ENCODE data around the gene MRPL33. TPM values are rescaled to one million over a fixed set of nuclear protein-coding genes. Genes with fewer than 3 reads are reported as not detected.

MRPL33 gene
- total and polyA plus RNA-seq, 4 donors, result 31.2 to 130 (median 41.0) TPM

- H3K9ac ChIP-seq (ENCODE audit: low read depth in 1 of 2, low read length in 2 of 2), result no peak overlapping the region
- H3K4me3 ChIP-seq (ENCODE audit: low read depth in 1 of 3, low read length in 3 of 3), result no peak overlapping the region
- H3K36me3 ChIP-seq (ENCODE audit: control insufficient read depth in 4 of 4, insufficient read depth in 3 of 4, low read depth in 1 of 4, low read length in 3 of 4), result peaks cover 3 to 39% (median 8%) of the 10 kb centered on the region in 4 donors
- no peak for DNase-seq (ENCODE audit: low spot score)
- H3K4me1 ChIP-seq (ENCODE audit: control insufficient read depth in 4 of 4, insufficient read depth in 4 of 4, low read length in 3 of 4), result no peaks in the 10 kb centered on the region
- TF ChIP-seq YY1 (IDR thresholded peaks at IDR 0.05) (no peak), RXRA (IDR thresholded peaks at IDR 0.05) (no peak), FOXA1 (IDR thresholded peaks at IDR 0.05) (no peak), JUND (IDR thresholded peaks at IDR 0.05) (no peak), MAX (IDR thresholded peaks at IDR 0.05) (no peak), TAF1 (conservative IDR thresholded peaks at IDR 0.05) (no peak), EGR1 (IDR thresholded peaks at IDR 0.05; ENCODE audit: low read depth in 2 of 2) (no peak), NR2F2 (IDR thresholded peaks at IDR 0.05) (no peak), GABPA (IDR thresholded peaks at IDR 0.05 in 1 of 2, conservative IDR thresholded peaks at IDR 0.05 in 1 of 2) (no peak), CTCF (IDR thresholded peaks at IDR 0.05; ENCODE audit: low read depth, low read length, missing input control) (no peak), FOXA2 (IDR thresholded peaks at IDR 0.05) (no peak), HNF4A (conservative IDR thresholded peaks at IDR 0.05) (no peak), RAD21 (IDR thresholded peaks at IDR 0.05) (no peak)
- TF ChIP-seq, protein P1, sequence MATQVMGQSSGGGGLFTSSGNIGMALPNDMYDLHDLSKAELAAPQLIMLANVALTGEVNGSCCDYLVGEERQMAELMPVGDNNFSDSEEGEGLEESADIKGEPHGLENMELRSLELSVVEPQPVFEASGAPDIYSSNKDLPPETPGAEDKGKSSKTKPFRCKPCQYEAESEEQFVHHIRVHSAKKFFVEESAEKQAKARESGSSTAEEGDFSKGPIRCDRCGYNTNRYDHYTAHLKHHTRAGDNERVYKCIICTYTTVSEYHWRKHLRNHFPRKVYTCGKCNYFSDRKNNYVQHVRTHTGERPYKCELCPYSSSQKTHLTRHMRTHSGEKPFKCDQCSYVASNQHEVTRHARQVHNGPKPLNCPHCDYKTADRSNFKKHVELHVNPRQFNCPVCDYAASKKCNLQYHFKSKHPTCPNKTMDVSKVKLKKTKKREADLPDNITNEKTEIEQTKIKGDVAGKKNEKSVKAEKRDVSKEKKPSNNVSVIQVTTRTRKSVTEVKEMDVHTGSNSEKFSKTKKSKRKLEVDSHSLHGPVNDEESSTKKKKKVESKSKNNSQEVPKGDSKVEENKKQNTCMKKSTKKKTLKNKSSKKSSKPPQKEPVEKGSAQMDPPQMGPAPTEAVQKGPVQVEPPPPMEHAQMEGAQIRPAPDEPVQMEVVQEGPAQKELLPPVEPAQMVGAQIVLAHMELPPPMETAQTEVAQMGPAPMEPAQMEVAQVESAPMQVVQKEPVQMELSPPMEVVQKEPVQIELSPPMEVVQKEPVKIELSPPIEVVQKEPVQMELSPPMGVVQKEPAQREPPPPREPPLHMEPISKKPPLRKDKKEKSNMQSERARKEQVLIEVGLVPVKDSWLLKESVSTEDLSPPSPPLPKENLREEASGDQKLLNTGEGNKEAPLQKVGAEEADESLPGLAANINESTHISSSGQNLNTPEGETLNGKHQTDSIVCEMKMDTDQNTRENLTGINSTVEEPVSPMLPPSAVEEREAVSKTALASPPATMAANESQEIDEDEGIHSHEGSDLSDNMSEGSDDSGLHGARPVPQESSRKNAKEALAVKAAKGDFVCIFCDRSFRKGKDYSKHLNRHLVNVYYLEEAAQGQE (IDR thresholded peaks at IDR 0.05), result no peak
- TF ChIP-seq, protein P2, sequence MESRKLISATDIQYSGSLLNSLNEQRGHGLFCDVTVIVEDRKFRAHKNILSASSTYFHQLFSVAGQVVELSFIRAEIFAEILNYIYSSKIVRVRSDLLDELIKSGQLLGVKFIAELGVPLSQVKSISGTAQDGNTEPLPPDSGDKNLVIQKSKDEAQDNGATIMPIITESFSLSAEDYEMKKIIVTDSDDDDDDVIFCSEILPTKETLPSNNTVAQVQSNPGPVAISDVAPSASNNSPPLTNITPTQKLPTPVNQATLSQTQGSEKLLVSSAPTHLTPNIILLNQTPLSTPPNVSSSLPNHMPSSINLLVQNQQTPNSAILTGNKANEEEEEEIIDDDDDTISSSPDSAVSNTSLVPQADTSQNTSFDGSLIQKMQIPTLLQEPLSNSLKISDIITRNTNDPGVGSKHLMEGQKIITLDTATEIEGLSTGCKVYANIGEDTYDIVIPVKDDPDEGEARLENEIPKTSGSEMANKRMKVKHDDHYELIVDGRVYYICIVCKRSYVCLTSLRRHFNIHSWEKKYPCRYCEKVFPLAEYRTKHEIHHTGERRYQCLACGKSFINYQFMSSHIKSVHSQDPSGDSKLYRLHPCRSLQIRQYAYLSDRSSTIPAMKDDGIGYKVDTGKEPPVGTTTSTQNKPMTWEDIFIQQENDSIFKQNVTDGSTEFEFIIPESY (IDR thresholded peaks at IDR 0.05), result no peak
- TF ChIP-seq, protein P3, sequence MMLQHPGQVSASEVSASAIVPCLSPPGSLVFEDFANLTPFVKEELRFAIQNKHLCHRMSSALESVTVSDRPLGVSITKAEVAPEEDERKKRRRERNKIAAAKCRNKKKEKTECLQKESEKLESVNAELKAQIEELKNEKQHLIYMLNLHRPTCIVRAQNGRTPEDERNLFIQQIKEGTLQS (IDR thresholded peaks at IDR 0.05), result no peak
- H3K27me3 ChIP-seq (ENCODE audit: control insufficient read depth in 4 of 4, insufficient read depth in 4 of 4, low read length in 3 of 4), result no peaks in the 10 kb centered on the region
- H3K27ac ChIP-seq (ENCODE audit: low read depth in 1 of 2, low read length in 2 of 2), result no peak overlapping the region
- H3K9me3 ChIP-seq (ENCODE audit: control insufficient read depth in 4 of 4, low read length in 3 of 4), result peaks cover 0 to 1% (median 0%) of the 10 kb centered on the region in 4 donors
- WGBS, result 95% methylated on average over 5 of the region's 5 CpGs
Measured at GRCh38 chr2:27823135-27823534, 51.6 kb downstream of the MRPL33 start.

DNA sequence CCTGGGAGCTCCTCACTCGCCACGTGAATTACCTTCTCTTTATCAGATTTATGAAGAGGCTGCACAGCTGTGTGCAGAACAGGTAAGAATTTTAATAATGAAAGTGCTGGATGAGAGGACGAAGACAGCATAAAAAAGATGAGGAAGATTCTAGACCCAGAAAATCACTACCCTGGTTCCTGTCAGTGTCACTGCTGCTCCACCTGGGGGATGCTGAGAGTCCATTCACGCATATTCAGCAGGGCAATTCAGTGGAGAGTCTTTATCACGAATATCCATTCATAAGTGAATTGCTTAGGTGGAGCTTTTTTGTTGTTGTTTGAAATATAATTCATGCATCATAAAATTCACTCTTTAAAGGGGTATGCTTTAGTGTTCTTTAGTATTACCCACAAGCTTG is 52.0 kb downstream of the MRPL33 start:
- no peak for TF ChIP-seq MAX (IDR thresholded peaks at IDR 0.05)
- TF ChIP-seq CTCF (IDR thresholded peaks at IDR 0.05; ENCODE audit: low read depth, low read length, missing input control), result no peak
- no peak for TF ChIP-seq HNF4A (conservative IDR thresholded peaks at IDR 0.05)
- no peak for TF ChIP-seq JUND (IDR thresholded peaks at IDR 0.05)
- TF ChIP-seq, protein P2 (IDR thresholded peaks at IDR 0.05), result no peak
- TF ChIP-seq HNF4G (IDR thresholded peaks at IDR 0.05), result no peak
- TF ChIP-seq RXRA (IDR thresholded peaks at IDR 0.05), result no peak
- TF ChIP-seq RAD21 (IDR thresholded peaks at IDR 0.05), result peak in 1 of 2 donors; percentile 11
- H3K27me3 ChIP-seq (ENCODE audit: control insufficient read depth in 4 of 4, insufficient read depth in 4 of 4, low read length in 3 of 4), result no peaks in the 10 kb centered on the region
- no peak overlapping the region for H3K4me3 ChIP-seq (ENCODE audit: low read depth in 1 of 3, low read length in 3 of 3)
- peaks cover 0 to 1% (median 0%) of the 10 kb centered on the region in 4 donors for H3K9me3 ChIP-seq (ENCODE audit: control insufficient read depth in 4 of 4, low read length in 3 of 4)
- H3K9ac ChIP-seq (ENCODE audit: low read depth in 1 of 2, low read length in 2 of 2), result no peak overlapping the region
- H3K36me3 ChIP-seq (ENCODE audit: control insufficient read depth in 4 of 4, insufficient read depth in 3 of 4, low read depth in 1 of 4, low read length in 3 of 4), result peaks cover 3 to 39% (median 8%) of the 10 kb centered on the region in 4 donors
- 91% methylated on average over 5 of the region's 5 CpGs for WGBS
- no peak for DNase-seq (ENCODE audit: low spot score)
- H3K27ac ChIP-seq (ENCODE audit: low read depth in 1 of 2, low read length in 2 of 2), result no peak overlapping the region
- no peaks in the 10 kb centered on the region for H3K4me1 ChIP-seq (ENCODE audit: control insufficient read depth in 4 of 4, insufficient read depth in 4 of 4, low read length in 3 of 4)
